GM18502 (cell line): ENCODE results near the gene ETFA.

Experiments
- ATAC-seq: cut with Tn5 transposase; IDR thresholded peaks from one replicate; pipeline ENCODE4 v1.9.1; 2021; ENCODE audit warnings: mild to moderate bottlenecking; ENCODE audit not compliant: unreplicated experiment, poor library complexity

The ETFA gene

DNA sequence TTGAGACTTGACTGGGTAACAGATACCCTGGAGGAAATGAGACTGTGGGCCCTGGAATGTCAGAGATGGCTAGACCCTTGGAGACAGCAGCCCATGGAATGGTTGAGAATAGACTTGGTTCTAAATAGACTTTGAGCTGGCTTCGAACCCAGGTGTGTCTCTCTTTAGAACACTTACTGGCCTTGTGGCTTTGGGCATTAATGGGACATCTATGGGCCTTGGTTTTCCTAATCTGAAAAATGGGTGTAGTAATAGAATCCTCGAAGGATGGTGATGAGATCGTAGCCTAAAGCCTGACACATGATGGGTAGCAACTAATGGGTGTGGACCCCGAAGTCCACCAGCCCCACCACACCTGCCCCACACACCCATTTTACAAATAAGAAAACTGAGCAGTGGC, 132.2 kb downstream of the ETFA start:
- no peak for ATAC-seq

DNA sequence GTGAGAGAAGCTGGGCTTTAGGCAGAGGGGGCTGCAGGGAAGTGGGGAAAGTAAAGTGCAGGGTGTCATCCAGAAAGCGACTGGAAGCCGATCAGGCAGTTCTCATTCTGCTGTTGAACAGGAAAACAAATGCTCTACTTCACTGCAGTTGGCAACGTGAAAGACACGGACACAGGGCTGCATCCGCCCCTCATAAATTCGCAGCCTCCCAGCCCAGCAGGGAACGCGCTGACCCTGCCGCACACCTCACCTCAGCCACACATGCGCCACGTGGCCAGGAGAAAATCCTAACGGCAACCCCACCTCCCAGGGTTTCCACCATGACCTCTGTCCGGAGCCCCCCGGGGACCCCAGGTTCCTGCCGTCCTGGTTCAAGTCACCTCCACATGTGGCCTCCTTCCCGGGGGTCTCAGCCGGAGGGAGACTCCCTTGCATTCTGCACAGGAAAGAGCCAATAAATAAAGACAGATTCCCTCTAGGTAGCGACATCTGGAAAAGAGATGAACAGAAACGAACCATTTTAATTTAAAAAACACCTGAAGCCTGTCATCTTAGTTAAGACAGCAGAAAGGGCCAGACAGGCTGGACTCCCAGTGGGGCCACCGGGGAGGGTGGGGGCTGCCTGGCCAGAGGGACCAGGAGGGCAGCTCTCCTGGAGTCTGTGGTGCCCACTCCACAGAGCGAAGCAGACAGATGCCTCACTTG, 132.8 kb downstream of the ETFA start:
- ATAC-seq, result no peak

DNA sequence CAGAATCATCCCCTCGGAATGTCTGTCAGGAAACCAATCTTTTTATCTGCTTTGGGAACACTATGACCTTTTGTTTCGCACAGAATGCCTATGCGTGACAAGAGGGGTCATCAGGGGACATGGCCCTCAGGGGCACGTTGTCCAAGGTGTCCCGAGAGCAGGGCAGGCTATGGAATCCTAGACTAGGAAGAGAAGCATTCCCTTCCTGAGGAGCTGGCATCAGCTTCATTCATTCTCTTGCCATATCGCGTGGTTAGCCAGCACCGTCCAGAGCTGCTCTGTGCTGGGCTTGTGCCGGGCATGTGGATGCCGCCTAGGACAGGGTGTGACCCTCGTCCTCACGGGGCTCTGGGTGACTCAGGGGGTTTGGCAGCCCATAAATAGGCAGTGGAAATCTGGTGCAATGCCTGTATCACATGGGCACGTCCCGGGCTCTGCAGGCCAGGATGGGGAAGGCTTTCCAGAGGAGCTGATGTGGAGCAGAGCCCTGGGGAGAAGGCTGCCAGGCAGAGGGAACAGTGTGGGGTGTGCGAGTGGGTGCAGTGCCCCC, 133.7 kb downstream of the ETFA start:
- no peak for ATAC-seq

DNA sequence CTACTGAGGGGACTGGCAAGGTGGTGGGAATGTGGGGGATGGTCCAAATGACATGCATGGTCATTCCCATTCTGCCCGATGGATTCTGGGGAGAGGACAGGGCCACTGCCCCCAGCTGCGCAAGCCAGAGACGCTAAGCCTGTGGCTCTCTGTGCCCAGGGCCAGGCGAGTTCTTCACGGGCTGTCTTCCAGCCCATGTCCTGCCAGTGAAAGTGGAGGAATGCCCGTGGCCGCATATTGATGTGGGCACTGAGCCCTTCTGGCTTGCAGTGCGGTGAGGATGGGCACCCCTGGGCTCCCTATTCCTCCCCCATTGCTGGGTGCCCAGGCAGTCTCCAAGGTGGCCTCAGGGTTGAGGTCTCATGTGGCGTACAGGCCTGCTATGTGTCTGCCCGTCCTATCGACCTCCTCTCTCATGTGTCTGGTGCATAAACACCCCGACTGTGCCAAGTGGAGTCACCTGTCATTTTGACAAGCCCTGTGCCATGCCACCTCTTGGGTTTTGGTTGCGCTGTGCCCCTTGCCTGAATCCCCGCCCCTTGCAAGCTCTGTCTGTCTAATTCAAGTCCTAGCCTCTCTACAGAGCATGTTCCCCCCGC, 134.7 kb downstream of the ETFA start:
- no peak for ATAC-seq

DNA sequence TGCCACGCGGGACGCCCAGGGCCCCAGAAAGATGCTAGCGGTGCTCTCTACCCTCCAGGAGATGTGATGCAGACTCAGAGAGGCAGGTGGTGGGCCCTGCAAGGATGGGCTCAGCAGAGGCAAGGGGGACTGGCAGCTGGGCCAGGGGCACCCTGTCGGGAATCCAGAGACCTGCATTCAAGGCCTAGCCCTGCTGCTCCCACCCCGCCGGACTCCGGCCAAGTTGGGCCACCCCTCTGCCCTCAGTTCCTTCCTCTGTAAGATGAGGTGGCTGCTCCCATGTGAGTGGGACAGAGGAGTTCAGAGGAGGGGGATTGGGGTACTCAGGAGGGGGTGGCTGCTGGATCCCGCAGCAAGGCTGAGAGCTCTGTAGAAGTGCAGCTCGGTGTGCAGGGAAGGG, 135.2 kb downstream of the ETFA start:
- ATAC-seq, result no peak

DNA sequence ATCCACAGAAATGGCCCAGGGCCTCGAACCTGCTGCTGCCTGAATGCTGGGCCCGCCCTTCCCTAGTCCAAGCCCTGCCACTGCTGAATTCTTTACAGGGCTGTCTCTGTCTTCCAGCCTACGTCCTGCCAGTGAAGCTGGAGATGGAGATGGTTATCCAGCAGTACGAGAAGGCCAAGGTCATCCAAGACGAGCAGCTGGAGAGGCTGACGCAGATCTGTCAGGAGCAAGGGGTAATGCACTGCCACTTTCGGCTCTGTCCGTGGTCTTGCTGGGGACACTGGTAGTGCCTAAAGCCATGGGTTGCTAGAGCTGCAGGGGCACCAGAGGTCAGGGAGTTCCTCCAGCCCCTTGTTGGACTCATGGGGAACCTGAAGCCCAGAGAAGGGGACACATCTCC, 135.8 kb downstream of the ETFA start:
- ATAC-seq, result no peak

DNA sequence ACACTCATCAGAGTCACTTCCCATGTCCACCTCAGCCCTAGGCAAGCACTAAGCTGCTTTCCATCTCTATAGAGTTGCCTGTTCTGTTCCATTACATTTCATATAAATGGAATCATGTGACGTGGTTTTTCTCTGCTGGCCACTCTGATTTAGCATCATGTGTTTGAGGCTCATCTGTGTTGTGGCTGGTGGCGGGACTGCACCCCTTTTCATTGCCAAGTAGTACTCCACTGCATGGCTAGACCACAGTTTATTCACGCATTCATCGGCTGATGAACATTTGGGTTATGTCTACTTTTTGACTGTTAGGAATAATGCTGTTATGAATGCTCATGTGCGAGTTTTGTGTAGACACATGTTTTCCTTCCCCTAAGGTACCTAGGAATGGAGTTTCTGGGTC, 136.6 kb downstream of the ETFA start:
- no peak for ATAC-seq

DNA sequence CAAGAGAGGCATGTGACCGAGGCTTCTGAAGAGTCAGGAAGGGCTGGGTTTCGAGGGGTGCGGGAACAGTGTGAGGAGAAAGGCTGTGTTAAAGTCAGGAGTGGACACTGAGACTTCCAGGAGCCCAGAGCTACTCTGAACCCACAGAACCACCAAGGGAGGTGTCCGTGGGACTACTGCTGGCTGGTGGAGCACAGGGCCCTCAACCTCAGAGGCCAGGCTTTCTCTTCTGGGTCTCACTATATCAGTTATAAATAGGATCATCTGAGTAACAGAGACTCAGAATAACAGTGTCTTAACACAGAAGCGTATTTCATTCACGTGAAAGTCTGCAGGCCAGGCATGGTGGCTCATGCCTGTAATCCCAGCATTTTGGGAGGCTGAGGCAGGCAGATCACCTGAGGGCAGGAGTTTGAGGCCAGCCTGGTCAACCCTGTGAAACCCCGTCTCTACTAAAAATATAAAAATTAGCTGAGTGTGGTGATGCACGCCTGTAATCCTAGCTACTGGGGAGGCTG, 137.9 kb downstream of the ETFA start:
- no peak for ATAC-seq

DNA sequence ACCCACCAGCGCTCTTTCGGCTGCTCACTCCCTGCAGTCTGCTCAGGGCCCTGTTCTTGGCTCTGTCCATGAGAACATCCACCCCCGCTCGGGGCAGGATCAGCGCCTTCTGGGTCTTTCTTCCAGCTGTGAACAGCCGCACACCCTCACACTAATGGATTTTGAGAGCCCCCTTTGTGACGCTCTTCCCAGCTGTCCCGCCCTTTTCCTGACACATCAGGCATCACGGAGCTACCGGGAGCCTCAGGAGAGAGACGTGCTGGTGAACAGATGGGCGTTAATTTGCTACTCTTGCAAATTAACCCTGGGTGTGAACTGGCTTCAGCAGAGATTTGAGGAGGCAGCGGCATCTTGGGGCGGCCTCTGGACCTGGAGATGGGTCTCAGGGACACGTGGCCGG, 138.5 kb downstream of the ETFA start:
- no peak for ATAC-seq

DNA sequence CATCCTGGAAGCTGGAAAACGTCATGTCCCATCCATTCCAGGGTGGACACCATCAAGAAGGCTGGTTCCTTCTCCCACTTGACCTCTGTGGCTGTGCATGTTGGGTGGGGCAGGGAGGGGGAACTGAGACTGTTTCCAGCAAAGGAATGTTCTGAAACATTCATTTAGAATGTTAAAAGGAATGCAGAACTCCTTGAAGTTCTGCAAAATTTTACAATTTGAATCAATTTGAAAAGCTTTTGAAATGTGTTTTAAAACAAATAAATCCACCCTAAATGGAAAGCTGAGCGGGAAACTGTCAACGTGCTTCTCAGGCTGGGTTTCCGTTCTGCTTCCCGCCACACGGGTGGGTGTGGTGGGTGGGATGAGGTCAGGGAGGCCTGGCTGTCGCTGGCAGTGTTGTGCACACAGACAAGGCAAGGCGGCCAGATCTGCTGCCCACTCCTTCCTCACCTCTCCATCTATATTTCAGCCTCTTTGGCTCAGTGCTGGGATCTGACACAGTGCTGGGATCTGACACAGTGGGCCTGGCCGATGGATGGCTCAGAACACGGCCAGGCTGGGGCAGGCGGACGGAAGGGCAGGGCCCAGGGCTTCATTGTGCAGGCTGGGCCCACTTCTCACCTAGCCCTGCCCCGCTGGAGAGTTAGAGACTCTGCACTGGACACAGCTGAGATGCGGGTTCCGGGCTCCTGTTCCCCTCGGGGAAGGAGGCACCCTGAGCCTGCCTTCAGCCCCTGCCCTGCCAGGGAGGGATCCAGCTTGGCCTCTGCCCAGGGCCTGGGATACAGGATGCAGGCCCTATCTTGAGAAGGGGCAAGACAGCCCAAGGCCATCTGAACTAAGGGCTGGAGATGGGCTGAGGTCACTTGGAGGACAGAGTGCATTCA, 141.1 kb downstream of the ETFA start:
- no peak for ATAC-seq

DNA sequence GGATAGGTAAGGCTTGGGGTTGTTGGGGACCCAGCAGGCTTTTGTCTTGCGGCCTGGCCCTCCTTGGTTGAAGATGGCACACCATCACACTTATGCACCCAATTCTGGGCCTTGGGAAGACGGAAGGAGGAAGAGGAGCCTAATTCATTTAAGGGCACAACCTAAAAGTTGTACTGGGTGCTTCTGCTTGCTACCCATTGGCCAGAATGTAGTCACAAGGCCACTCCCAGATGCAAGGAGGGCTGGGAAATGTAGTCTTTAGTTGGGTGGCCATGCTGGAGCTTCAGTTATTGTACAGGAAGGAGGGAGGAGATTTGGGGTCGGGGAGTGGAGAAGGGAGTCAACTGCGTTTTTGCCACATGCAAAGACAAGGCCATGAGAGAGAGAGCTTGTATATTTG, 142.3 kb downstream of the ETFA start:
- ATAC-seq, result no peak

DNA sequence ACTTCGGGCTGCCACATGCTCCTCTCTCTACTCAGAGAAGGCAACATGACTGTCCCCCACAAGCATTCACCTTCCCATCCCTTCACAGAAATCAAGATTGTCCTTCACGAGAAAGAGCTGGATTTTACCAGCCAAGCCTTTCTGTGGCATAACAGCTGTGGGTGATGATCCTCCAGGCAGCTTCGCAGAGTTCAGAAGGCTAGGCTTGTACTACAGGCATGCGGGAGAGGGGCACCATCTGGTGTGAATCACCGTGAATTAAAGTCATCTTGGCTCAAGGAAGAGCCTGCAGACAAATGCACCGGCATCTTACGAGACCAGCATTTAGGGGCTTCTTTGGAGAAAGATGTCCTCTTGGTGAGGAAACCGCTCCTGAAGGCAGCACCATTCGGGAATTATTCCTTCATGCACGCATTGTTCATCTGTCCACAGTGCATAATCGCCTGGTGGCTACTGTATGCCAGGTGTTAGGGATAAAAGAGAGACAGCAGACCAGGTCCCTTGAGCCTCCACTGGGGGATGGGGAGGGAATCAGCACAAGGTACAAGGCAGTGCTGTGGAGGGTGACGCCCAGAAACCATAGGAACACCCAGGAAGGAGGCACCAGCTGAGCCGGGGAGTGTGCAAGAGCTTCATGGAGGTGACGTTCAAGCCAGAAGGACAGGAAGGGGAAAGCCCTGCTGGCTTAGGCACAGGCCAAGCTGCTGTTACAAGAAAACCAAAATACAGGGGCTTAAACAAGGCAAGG, 142.9 kb downstream of the ETFA start:
- no peak for ATAC-seq

DNA sequence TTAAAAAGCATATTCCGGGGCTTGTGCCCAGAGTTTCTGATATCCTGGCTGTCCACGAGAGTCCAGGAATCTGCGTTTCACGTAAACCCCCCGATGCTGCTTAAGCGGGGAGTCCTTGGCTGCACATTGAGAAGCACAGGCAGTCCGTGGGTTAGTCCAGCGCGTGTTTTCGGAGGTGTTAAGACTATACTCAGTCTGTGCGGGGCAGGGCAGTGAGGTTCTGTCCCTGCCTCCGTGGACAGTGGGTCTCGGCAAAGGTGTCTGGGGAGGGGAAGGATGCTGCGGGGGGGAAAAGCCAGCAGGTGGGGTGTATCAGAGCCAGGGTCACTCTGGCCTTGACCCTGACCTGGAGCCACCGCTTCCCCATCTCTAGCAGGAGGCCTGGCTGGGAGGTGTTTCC, 145.3 kb downstream of the ETFA start:
- no peak for ATAC-seq
